22Rv1 (cell line): ENCODE results near the gene PTCD3.

Source experiments
- CTCF ChIP-seq: fragments of 450-650 bp; IDR thresholded peaks from 2 replicates; pipeline ENCODE4 v1.5.1; 2017; ENCODE audit warnings: mild to moderate bottlenecking
- ZFX ChIP-seq: fragments of 450-650 bp; IDR thresholded peaks from 2 replicates; pipeline ENCODE4 v1.6.1; 2017; ENCODE audit warnings: antibody characterized with exemption, borderline replicate concordance

DNA sequence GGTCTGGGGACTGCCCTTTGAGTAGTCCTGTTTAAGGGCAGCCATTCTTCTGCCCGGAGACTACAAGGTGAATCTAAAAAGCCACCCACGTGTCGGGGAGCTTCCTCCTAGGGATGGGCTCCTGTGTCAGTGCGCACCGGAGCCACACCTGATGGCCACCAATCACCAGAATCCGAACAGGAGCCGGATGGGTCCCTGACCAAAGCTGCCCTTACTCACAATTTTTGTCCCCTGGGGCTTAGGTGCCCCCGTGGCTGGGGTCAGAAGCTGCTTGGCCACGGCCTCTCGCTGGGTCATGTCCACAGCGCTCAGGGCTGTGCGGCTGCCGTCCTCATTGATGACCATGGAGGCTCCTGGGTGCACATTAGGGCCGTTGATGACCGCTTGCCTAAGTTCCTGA lies 31.2 kb upstream of the PTCD3 start:
- no peak for TF ChIP-seq CTCF
- no peak for TF ChIP-seq ZFX
